GM21825 (cell line): ENCODE results near the gene RHBDF2.

Source experiments
- ATAC-seq: cut with Tn5 transposase; IDR thresholded peaks from one replicate; pipeline ENCODE4 v1.9.1; 2021; ENCODE audit warnings: mild to moderate bottlenecking, moderate library complexity; ENCODE audit not compliant: unreplicated experiment

Gene RHBDF2

GRCh38 chr17:76484228-76484725 is 16.9 kb downstream of the RHBDF2 start:
- no peak for ATAC-seq

GRCh38 chr17:76481071-76481655 is 20.1 kb downstream of the RHBDF2 start:
- peak; percentile 57 for ATAC-seq

DNA sequence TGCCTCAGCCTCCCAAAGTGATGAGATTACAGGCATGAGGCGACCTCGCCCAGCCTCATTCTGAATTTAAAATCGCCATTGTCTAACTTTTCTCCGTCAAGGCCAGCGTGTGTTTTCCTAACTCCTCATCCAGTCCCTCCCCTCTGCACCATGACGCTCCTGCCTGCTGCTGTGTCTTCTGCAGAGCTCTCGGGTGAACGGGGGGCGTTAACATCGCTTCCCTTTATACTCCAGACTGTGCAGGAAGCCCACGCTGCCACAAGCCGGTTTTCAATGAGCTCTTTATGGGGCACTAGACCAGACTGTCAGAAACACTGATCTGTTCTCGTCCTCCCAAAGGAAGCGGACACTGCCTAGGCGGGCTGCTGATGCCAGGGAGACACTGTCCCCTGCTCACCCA is 20.6 kb downstream of the RHBDF2 start:
- no peak for ATAC-seq

GRCh38 chr17:76479515-76480060 is 21.6 kb downstream of the RHBDF2 start:
- ATAC-seq = no peak

GRCh38 chr17:76478730-76479514 is 22.3 kb downstream of the RHBDF2 start:
- no peak for ATAC-seq

DNA sequence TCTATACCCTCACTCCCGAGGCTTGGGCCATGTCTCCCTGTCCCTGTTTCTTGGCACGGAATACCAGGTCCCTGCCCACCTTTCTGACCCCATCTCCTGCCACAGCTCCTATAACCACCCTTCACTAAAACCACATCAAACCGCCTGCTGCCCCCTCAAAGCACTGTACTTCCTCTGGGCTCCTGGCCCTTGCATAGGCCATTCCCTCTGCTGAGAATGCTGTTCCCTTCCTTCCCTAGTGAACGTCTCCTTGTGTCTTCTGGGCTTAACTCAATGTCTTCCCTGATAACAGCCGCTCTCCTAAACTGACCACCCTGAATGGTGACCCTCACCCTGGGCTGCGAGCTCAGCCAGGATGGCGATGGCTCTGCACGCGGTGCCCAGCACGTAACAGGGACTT is 23.1 kb downstream of the RHBDF2 start:
- ATAC-seq = no peak

GRCh38 chr17:76477576-76477975 is 23.6 kb downstream of the RHBDF2 start:
- ATAC-seq = no peak

GRCh38 chr17:76476736-76477135 is 24.5 kb downstream of the RHBDF2 start:
- ATAC-seq = no peak

GRCh38 chr17:76475302-76475701 is 25.9 kb downstream of the RHBDF2 start:
- ATAC-seq = no peak

GRCh38 chr17:76474894-76475293 is 26.3 kb downstream of the RHBDF2 start:
- no peak for ATAC-seq

DNA sequence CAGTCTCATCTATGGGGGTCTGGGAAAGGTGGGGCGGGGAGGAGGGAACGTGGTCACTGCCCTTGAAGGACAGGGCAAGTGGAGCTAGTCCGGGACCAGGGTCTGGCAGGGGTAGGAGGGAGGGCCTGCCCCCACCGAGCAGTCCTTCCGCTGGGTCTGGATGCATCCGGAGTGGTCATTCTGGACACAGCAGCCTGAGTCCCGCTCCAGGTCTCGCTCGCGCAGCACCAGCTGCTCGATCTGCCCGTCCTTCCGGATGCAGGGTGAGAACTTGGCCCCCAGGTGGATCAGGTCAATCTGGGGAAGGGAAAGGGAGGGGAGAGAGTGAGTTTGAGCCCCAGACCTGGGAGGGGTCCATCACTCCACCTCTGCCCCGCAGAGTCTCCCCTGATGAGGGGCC is 27.0 kb downstream of the RHBDF2 start:
- ATAC-seq = no peak

DNA sequence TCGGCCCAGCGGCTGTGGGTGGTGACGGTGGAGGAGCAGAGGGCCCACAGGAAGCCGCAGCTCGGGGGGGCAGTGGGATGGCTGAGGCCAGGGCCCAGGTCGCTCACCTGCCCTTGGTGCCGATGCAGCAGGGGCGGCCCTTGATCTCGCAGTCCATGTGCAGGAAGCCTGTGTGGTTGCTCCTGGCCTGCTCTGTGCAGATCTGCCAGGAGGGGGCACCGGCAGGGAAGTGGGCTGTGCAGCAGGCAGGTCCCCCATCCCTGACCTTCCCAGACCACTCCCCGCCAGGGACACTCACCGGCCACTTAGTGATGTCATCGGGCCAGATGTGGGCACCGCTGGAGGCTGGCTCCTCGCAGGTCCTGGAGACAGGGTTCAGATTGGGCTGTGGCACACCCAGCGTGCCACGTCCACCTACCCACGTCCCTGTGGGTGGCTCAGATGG is 27.7 kb downstream of the RHBDF2 start:
- ATAC-seq = no peak

DNA sequence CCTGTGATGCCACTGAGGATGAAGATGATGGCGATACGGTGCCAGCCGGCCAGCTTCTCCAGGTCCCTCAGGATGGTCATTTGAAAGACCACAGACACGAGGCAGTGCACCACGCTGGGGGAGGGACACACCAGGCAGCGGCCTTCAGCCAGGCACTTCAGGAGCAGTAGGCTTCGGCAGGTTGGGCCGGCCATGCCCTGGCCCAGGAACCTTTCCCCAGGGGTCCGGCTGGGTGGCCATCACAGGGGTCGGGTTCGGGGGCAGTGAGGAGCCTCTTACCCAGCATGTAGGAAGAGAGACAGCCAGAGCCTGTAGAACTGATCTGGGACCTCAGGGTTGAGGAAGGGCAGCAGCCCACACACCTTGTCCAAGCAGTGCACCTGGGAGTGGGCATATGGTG is 28.5 kb downstream of the RHBDF2 start:
- no peak for ATAC-seq

DNA sequence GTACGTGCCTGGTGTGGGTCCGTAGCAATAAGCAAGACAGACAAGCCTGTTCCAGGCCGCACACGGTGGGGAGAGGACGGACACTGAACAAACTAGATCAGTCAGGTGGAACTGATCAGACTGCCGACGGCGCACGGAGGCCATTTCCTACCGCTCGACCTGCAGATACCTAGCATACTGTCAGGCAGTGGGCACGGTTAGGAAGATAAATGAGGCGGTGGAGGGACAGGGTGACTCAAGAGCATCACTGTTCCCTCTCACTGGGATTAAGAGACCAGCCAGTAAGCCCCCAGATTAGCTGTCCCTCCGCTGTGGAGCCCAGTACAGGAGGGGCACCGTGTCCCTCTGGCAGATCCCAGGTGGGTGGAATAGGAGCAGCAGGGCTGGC is 29.0 kb downstream of the RHBDF2 start:
- no peak for ATAC-seq

DNA sequence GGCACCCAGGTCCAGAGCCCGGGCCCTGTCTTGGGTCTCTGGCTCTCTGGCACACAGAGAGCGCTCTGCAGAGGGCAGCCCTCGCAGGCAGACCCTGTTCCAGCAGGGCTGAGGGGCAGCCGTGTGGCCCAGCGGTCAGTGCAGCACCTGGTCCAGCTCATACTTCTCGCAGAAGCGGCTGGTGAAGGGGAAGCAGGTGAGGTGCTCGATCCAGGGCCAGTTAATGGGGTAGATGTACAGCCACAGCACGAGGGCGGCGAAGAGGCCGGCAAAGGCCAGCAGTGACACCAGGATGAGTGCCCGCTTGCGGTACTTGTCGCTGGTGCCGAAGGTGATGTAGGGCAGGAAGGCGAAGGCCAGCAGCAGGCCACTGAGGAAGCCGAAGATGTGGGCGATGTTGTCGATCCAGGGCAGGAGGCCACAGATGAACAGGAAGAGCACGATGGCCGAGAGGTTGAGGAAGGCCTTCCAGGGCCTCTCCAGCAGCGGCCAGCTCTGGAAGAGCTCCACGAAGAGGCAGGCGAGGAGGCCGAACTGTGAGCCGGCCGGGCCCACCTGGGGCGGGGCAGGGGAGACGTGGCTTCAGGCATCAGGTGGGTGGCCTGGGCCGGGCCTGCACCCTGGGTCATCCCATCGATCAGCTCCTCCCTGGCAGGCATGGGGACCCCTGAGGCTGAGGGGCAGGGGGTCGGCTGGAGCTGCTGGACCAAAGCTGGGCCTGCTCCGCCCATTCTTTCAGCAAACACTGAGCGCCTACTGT is 29.5 kb downstream of the RHBDF2 start:
- no peak for ATAC-seq

GRCh38 chr17:76469991-76470739 is 31.1 kb downstream of the RHBDF2 start:
- no peak for ATAC-seq

DNA sequence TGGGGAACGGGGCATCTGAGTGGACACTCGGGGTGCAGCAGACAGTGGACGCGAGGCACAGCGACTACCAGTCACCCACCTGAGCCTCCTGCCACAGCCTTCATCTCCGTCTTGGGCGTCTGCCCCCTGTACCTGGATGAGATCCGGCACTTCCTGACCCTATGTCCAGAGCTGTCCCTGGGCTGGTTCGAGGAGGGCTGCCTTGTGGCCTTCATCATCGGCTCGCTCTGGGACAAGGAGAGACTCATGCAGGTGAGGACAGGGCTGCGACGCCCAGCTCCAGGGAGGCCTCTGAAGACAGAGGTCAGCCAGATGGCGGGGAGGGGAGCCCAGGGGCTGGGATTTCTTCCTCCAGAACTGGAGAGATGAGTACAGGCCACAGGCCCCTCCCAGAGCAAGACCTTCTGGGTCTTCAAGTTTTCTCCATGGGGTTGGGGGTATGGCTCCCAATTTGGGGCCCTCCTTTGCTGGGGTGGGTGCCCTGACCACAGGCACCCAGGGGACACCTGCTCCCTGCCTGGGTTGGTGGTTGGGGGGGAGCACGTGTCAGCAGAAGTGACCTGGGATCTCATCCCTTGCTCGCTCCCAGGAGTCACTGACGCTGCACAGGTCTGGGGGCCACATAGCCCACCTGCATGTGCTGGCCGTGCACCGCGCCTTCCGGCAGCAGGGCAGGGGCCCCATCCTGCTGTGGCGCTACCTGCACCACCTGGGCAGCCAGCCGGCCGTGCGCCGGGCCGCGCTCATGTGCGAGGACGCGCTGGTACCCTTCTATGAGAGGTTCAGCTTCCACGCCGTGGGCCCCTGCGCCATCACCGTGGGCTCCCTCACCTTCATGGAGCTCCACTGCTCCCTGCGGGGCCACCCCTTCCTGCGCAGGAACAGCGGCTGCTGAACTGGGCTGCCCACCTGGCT is 31.9 kb downstream of the RHBDF2 start:
- no peak for ATAC-seq

DNA sequence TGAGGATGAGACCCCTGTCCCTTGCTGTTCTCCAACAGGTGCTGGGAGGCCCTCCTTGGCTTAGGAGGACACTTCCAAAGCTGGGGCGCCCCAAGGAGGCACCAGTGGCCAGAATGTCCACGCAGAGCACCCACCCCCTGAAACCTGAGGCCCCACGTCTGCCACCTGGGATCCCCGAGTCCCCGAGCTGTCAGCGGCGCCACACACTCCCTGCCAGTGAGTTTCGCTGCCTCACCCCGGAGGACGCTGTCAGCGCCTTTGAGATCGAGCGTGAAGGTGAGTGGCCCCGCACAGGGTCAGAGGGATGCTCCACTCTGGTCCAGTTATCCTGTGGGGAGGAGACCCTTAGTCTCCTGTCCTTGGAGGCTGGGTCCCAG is 32.6 kb downstream of the RHBDF2 start:
- ATAC-seq = no peak

DNA sequence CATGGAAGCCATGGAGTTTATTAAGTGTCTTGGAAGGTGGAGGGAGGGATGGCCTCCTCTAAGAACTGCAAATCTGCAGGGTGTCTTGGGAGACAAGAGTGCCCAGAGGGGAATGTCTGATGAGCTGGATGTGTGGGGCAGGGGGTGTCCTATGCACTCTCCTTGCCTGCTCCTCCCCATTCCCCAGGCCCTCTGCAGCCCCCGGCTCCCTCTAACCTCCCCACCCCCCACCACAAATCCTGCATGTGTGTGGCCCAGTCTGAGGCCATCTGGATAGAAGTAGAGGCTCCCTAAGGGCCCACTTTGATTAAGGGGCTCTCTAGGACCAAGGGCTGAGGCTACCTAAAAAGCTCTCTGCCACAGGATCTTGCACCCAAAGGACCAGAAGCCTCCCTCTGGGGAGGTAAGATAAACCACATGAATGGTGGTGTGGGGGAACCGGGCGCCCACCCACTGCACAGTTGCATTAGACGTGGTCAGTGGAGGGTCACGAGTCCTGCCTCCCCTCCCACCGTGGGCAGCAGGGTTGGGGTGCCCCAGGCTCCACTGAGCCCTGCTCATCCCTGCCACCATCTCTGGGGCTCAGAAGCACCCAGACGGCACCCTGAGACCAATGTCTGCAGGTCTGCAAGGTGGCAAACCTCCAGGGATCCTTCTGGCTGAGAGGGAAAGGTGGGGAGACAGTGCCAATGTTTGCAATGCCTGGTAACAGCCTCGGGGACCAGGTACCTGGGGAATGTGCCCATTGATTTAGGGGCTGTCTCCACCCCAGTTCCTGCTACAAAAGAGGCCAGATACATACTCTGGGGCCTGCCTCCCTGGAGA is 33.2 kb downstream of the RHBDF2 start:
- no peak for ATAC-seq
